Omental fat pad (tissue), 4 donors: ENCODE measurements around the gene GADD45G. TPM values are rescaled to one million over a fixed set of nuclear protein-coding genes. Genes with fewer than 3 reads are reported as not detected.

Experiments used
- ATAC-seq: fragments of 150-250 bp; one replicate; pipeline ENCODE4 v1.9.1; 2016; ENCODE audit warnings: mild to moderate bottlenecking, moderate library complexity; ENCODE audit not compliant: low FRiP score
- DNase-seq: peaks from one replicate; pipeline ENCODE4 v3.0.0-alpha.2; 2019; ENCODE audit warnings: low spot score
- CTCF ChIP-seq, 3 donors: fragments of 450-650 bp; IDR thresholded peaks; one replicate each; pipeline ENCODE4 v1.5.1; 2016 to 2017; ENCODE audit warnings: antibody characterized with exemption in 3 of 3, mild to moderate bottlenecking in 3 of 3, moderate library complexity in 2 of 3
- total RNA-seq, 4 donors: library from RNA; depleted of rRNA; stranded (reverse); fragments of >200 nt; gene quantifications; one replicate each; pipeline ENCODE4 v1.1.0, GENCODE V29; 2016

GADD45G gene, protein sequence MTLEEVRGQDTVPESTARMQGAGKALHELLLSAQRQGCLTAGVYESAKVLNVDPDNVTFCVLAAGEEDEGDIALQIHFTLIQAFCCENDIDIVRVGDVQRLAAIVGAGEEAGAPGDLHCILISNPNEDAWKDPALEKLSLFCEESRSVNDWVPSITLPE
- total RNA-seq, result 10 to 100 TPM in 3 of 4 donors, 1 to 10 TPM in 1; 5.1 to 23.8 (median 16.1) TPM

GRCh38 chr9:89604729-89605464, at the start of gene GADD45G:
TSS of gene GADD45G (plus strand) at chr9:89605012. CDS start at chr9:89605122, 110 bp downstream.
- DNase-seq (peak; percentile 71), ATAC-seq (peak; percentile 58)
- TF ChIP-seq CTCF (IDR thresholded peaks at IDR 0.05), result no peak

- ATAC-seq (no peak), DNase-seq (no peak)
- TF ChIP-seq CTCF (IDR thresholded peaks at IDR 0.05), result no peak
These were observed 49.8 kb upstream of the GADD45G start for GRCh38 chr9:89555036-89555415.

GRCh38 chr9:89555451-89556375, 49.1 kb upstream of the GADD45G start:
- TF ChIP-seq CTCF (IDR thresholded peaks at IDR 0.05), result no peak
- DNase-seq, result no peak
- ATAC-seq, result no peak

DNA sequence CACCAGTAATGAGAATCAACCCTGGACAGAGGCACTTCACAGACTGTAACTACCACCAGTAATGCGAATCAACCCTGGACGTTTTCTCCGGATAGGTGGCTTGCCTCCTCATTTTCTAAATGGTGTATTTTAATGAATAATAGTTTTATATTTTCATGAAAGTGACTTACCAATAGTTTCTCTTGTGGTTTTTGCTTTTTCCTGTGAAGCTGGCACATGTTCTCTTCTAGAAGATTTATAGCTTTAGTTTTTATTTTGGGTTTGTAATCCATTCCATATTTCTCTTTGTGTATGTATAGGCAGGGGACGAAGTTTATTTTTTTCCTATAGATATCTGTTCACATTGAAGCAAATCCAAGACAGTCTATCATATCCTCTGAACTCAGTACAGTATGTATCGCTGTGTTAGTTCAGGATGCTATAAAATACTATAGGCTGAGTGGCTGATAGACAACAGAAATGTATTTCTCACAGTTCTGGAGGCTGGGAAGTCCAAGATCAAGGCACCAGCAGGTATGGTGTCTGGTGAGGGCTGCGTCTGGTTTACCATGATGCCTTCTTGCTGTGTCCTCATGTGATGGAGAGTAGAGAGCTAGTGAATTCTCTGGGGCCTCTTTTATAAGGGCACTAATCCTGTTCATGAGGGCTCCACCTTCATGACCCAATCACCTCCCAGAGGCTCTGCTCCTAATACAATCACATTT, 46.5 kb upstream of the GADD45G start:
- TF ChIP-seq CTCF (IDR thresholded peaks at IDR 0.05), result no peak
- DNase-seq (no peak), ATAC-seq (no peak)

- DNase-seq (no peak), ATAC-seq (no peak)
- no peak for TF ChIP-seq CTCF (IDR thresholded peaks at IDR 0.05)
These were observed 45.9 kb upstream of the GADD45G start for GRCh38 chr9:89558948-89559347.

DNA sequence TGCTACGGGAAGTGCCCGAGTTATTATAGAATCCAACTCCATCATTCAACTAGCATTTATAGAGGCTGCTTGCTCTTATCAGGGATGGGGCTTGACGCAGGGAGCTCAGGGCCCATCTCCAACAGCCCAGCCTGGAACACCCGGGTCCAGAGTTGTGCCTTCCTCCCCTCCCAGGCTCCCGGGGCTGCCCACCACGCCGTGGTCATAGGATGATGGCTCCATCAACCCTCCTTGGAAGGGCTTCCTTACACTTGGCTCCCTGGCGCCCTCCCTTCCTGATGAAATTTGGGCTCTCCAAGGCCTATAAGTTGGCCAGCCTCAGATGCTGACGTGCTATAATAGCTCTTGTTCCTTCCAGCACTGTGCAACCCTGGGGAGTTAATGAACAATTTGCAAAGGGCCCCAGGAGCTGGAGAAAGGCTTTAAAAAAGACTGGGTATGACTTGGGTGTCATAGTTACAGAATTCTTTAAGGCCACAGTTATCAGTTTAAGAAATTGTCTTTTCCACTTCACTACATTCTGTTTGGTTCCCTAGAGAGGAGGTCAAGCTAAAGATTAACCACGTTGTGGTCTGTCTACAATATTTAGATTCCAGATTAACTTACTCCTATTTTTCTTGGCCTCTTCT, 42.5 kb upstream of the GADD45G start:
- no peak for TF ChIP-seq CTCF (IDR thresholded peaks at IDR 0.05)
- no peak for ATAC-seq
- DNase-seq, result no peak
